Measurements from ENCODE around the gene RAB11FIP5. TPM values are rescaled to one million over a fixed set of nuclear protein-coding genes. Genes with fewer than 3 reads are reported as not detected.

Gene RAB11FIP5
- total and polyA plus RNA-seq, 2 of the 4 experiments (the other 2 are of a cell fraction), result 21.5 to 34.5 TPM

- intact Hi-C loops (cut with micrococcal nuclease) (no loop called here), dilution Hi-C loops (cut with HindIII; ENCODE audit: low sequenced_read_pairs, unreplicated experiment) (no loop called here), in situ Hi-C loops (cut with MboI; ENCODE audit: low sequenced_read_pairs) (no loop called here)
- Histone ChIP-seq H3K23ac (ENCODE audit: low read depth, low read length) (no peak overlapping the region), H2BK20ac (ENCODE audit: low read depth, low read length) (no peak overlapping the region), H2BK15ac (ENCODE audit: low read depth, low read length) (no peak overlapping the region), H3K9me3 (ENCODE audit: control insufficient read depth, insufficient read depth, low read length) (0 out of 2 replicates have a peak, but pooled peaks cover 2% of the 10 kb centered on the region), H3K4ac (ENCODE audit: low read depth, low read length) (no peak overlapping the region), H3K27ac (ENCODE audit: insufficient read depth, low read length) (no peak overlapping the region), H2AFZ (replicated peaks; ENCODE audit: low read length, poor library complexity) (no peak overlapping the region), H3K4me2 (ENCODE audit: low read depth, low read length) (no peak overlapping the region), H4K8ac (ENCODE audit: low read depth in 2 of 2, low read length in 2 of 2) (no peak overlapping the region), H3K79me1 (ENCODE audit: low read depth in 1 of 2, low read length in 2 of 2) (no peaks in the 10 kb centered on the region), H3K9ac (ENCODE audit: low read depth, low read length) (no peak overlapping the region), H2BK5ac (ENCODE audit: low read depth, low read length, poor library complexity, severe bottlenecking) (no peak overlapping the region), H3K56ac (ENCODE audit: extremely low read depth, insufficient read depth, low read length) (no peak overlapping the region), H3K4me1 (ENCODE audit: control insufficient read depth, insufficient read depth, low read length) (peaks cover 3% of the 10 kb centered on the region; the same call in 1 of the 2 replicates), H4K5ac (ENCODE audit: low read depth, low read length) (no peak overlapping the region), H2BK120ac (ENCODE audit: low read depth, low read length) (no peak overlapping the region), H3K4me3 (ENCODE audit: insufficient read depth, low read depth, low read length) (no peak overlapping the region), H3K9me1 (ENCODE audit: insufficient read depth, low read length) (no peaks in the 10 kb centered on the region; the same call in 1 of the 2 replicates), H3K14ac (replicated peaks; ENCODE audit: low read depth, low read length) (no peak overlapping the region), H3K18ac (ENCODE audit: low read depth, low read length) (no peak overlapping the region), H4K91ac (ENCODE audit: insufficient read depth, low read depth, low read length) (no peak overlapping the region), H2AK9ac (replicated peaks; ENCODE audit: low read depth, low read length, poor library complexity) (no peak overlapping the region), H2AK5ac (ENCODE audit: low read depth, low read length) (no peak overlapping the region), H3K27me3 (ENCODE audit: control insufficient read depth, insufficient read depth, low read length) (peaks cover 4% of the 10 kb centered on the region), H4K20me1 (ENCODE audit: insufficient read depth, low read length) (no peaks in the 10 kb centered on the region), H3K36me3 (ENCODE audit: control insufficient read depth, insufficient read depth, low read length) (no peaks in the 10 kb centered on the region)
- DNase-seq, result no peak
- no CpG with 5 or more reads among the region's 2 CpGs for WGBS, 2 experiments (ENCODE audit: extremely low coverage in 2 of 2, insufficient read length in 1 of 2)
- POLR2A ChIA-PET (ENCODE audit: unreplicated experiment), result no interaction called here
- BruUV-seq (replicated peaks), result no TSS peak
- no peak for TF ChIP-seq CEBPB (IDR thresholded peaks at IDR 0.05; ENCODE audit: low read depth, low read length)
- no peak for TF ChIP-seq RAD21 (IDR thresholded peaks at IDR 0.05; ENCODE audit: low read length)
- no peak for TF ChIP-seq MAZ (IDR thresholded peaks at IDR 0.05; ENCODE audit: borderline replicate concordance, low read depth, low read length)
- no peak for TF ChIP-seq MAFK (IDR thresholded peaks at IDR 0.05; ENCODE audit: low read depth, low read length)
- TF ChIP-seq, protein P1, sequence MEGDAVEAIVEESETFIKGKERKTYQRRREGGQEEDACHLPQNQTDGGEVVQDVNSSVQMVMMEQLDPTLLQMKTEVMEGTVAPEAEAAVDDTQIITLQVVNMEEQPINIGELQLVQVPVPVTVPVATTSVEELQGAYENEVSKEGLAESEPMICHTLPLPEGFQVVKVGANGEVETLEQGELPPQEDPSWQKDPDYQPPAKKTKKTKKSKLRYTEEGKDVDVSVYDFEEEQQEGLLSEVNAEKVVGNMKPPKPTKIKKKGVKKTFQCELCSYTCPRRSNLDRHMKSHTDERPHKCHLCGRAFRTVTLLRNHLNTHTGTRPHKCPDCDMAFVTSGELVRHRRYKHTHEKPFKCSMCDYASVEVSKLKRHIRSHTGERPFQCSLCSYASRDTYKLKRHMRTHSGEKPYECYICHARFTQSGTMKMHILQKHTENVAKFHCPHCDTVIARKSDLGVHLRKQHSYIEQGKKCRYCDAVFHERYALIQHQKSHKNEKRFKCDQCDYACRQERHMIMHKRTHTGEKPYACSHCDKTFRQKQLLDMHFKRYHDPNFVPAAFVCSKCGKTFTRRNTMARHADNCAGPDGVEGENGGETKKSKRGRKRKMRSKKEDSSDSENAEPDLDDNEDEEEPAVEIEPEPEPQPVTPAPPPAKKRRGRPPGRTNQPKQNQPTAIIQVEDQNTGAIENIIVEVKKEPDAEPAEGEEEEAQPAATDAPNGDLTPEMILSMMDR (conservative IDR thresholded peaks at IDR 0.05; ENCODE audit: low read depth, low read length), result no peak
- TF ChIP-seq MXI1 (IDR thresholded peaks at IDR 0.05; ENCODE audit: borderline replicate concordance, low read depth, low read length), result no peak
- no peak for TF ChIP-seq FOS (IDR thresholded peaks at IDR 0.05; ENCODE audit: low read depth, low read length)
- TF ChIP-seq USF2 (IDR thresholded peaks at IDR 0.05; ENCODE audit: low read depth, low read length), result no peak
- ATAC-seq (ENCODE audit: low read depth), result no peak
- CTCF ChIA-PET, result no interaction called here
These were observed 29.1 kb upstream of the RAB11FIP5 start for GRCh38 chr2:73141896-73142295.
